Measurements from ENCODE around the gene WDR26.
A peak's percentile ranks its signal among the peaks of the same experiment; 100 is the strongest.
"Not testable (repeated sequence)": the region's sequence is repeated elsewhere in the genome, so short reads cannot be mapped to it uniquely, and the experiment has no call there.

The WDR26 gene

DNA sequence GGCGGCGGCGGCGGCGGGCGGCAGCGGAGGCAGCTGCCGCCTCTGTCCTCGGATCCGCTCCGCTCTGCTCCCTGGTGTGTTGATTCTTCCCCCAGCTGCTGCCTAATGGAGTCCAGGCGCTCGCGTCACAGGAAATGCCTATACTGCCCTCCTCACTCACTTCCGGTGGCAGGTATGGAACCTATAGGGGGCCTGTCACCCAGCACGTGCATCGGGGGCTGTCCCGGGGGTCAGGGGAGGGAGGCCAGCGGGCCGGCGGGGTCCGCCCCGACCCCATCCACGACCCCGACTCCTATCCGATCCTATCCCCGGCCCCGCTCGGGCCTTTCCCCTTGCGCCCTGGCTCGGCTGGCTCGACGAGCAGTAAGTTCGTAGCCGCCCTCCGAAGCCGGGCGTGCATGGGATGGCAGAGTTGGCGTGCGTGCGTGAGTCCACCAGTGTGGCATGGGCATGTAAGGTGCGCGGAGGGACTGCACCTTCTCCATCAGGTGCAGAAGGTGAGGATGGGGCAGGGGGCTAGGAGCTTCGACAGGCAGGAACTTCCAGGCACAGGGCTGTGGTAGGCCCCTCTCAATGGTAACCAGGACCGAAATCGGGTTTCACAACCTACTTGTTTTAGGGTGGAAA, at the start of gene WDR26:
WDR26 (minus strand) TSS at position 107 of the 627 bp plus-strand sequence.
- DNase-seq (ENCODE audit: low spot score) = peak; percentile 90

DNA sequence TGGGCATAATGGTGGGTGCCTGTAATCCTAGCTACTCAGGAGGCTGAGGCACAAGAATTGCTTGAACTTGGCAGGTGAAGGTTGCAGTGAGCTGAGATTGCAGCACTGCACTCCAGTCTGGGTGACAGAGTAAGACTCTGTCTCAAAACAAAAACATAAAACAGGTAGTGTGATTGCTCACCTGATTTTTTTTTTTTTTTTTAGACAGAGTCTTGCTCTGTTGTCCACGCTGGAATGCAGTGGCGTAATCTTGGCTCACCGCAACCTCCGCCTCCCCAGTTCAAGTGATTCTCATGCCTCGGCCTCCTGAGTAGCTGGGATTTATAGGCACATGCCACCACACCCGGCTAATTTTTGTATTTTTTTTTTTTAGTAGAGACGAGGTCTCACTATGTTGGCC, 48.6 kb upstream of the WDR26 start:
- not testable (repeated sequence) for DNase-seq (ENCODE audit: low spot score)

GRCh38 chr1:224482619-224483018, 48.0 kb upstream of the WDR26 start:
- no peak for DNase-seq (ENCODE audit: low spot score)

DNA sequence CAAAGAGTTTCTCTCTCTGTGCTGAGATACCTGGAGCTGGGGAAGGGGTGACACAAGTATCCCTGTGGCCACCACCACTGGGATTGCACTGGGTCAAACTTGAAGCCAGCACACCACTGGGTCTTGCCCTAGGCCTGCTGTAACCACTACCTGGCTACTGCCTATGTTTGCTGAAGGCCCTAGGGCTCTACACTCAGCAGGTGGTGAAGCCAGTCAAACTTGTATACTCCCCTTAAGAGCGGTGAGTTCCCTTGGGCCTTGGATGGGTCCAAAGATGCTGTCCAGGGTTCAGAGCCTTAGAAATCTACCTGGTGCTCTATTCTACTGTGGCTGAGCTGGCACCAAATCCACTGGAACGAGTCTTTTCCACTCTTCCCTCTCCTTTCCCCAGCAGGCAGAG, 47.0 kb upstream of the WDR26 start:
- no peak for DNase-seq (ENCODE audit: low spot score)

DNA sequence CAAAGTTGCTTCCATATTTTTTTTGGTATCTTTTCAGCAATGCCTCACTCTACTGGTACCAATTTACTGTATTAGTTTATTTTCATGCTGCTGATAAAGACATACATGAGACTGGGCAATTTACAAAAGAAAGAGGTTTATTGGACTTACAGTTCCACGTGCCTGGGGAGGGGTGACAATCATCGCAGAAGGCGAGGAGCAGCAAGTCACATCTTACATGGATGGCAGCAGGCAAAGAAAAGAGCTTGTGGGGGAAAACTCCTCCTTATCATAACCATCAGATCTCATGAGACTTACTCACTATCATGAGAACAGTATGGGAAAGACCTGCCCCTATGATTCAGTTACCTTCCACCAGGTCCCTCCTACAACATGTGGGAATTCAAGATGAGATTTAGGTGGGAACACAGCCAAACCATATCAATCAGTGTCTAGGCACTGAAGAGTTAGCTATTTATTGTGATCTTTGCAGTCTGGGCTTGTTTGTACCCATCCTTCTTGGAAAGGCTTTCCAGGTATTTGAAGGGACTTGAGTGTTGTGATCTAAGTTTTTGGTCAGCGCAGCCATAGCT, 46.4 kb upstream of the WDR26 start:
- DNase-seq (ENCODE audit: low spot score) = not testable (repeated sequence)

- not testable (repeated sequence) for DNase-seq (ENCODE audit: low spot score)
Measured at GRCh38 chr1:224480200-224480599, 45.6 kb upstream of the WDR26 start.

DNA sequence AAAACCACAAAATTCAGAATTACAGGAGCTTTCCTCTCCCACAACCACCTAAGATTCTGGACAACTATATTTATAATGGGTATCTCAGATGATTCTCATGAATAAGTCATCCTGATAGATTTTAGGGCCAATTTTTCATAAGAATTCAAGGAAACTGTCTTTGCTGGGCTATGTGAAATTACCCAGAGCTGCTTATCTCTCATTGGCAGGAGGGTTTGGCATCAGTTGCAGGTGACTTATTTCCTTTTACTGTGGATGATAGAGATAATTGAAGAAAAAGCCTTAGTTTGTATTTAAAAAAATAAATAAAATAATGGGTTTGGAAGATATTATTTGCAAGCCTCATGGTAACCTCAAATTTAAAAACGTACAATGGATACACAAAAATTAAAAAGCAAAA, 38.2 kb upstream of the WDR26 start:
- no peak for DNase-seq (ENCODE audit: low spot score)

DNA sequence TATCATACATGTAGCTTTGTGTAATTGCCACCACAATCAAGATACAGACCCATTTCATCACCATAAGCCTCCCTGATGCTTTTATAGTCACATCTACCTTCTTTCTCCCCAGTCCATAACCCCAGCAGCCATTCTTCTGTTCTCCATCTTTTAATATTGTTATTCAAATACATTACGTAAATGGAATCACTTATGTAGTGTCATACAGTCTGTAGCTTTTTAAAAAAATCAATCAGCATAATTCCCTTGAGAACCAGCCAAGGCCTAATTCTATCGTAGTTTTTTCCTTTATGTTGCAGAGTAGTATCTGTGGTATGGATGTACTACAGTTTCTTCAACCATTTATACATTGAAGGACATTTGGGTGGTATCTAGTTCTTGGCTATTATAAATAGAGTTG, 31.6 kb upstream of the WDR26 start:
- DNase-seq (ENCODE audit: low spot score) = no peak

DNA sequence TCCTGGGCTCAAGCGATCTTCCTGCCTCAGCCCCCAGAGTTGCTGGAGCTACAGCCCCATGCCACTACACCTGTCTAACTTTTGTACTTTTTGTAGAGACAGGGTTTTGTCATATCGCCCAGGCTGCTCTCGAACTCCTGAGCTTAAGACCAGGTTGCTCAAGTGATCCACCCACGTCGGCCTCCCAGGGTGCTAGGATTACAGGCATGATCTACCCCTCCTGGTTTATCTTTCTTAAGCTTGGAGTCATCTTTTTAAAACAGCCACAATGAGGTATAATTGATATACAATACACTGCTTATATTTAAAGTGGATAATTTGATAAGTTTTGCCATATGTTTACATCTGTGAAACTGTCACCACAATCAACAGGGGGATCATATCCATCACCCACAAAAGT, 25.4 kb upstream of the WDR26 start:
- DNase-seq (ENCODE audit: low spot score) = no peak

GRCh38 chr1:224458996-224459395, 24.4 kb upstream of the WDR26 start:
- DNase-seq (ENCODE audit: low spot score) = peak; percentile 38

GRCh38 chr1:224458296-224458695, 23.7 kb upstream of the WDR26 start:
- DNase-seq (ENCODE audit: low spot score) = no peak

DNA sequence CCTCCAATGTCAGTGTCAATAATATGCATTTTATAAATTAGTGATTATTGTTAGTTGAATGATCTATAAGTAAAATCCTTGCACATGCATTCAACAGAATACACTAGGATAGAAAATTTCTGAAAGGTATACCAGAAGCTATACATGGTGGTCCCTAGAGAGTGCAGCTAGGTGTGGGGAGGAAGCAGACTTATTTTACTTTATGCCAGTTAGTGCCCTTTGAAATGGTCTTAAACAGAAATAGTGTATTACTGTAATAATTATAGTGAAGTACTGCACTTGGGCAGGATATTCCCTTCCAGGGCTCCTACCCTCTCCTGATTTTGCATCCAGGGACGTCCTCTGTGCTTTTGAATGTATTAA, 23.2 kb upstream of the WDR26 start:
- DNase-seq (ENCODE audit: low spot score) = no peak

DNA sequence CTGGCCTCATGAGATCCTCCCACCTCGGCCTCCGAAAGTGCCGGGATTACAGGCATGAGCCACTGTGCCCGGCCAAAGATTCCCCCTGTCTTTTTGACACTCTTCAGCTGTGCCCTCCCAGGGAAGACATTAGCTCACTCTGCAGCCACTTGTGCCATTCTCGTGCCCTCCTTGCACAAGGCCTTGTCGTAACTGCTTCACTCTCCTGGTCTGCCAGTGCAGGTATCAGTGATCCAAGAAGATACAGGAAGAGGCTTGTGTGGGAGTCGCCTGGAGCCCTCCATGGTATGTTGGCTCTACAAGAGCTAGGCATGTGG, 22.0 kb upstream of the WDR26 start:
- DNase-seq (ENCODE audit: low spot score) = no peak

- DNase-seq (ENCODE audit: low spot score) = no peak
Measured at GRCh38 chr1:224454402-224455055, 19.9 kb upstream of the WDR26 start.

DNA sequence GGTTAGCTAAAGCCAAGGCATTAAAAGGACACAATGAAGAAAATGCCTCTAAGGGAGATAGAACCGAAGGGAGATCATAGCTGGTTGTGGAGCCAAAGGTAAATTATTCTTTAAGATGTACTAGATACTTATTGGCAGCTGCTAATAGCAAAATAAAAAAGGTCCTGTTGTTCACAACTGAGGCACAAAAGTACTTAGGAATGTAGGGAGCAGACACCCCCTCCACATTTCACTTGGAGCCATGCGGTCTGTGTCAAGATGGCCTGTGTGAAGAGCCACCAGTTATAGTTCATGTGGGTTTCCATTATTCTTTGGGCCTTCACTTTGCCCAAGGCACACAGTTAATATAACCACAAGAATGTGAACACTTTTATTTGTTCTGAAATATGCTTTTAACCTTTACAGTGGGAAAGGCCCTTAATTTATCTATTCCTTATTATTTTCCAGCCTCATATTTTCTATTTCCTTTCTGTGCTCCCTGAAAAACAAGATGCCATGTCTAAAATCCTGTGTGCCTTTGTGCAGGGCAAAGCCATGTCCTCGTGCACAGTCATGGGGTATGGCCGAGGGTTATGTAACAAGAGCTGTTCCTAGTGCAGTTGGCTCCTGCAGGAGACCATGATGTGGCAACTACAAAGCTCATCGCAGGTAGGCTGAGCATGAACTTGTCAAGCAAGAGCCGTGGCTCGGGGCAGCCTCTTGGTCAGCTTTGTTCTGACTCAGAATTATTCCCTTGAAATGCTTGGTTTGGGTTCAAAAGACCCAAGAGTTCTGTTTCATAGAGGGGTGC, 16.2 kb upstream of the WDR26 start:
- no peak for DNase-seq (ENCODE audit: low spot score)

- DNase-seq (ENCODE audit: low spot score) = no peak
Measured at GRCh38 chr1:224450159-224450558, 15.6 kb upstream of the WDR26 start.

DNA sequence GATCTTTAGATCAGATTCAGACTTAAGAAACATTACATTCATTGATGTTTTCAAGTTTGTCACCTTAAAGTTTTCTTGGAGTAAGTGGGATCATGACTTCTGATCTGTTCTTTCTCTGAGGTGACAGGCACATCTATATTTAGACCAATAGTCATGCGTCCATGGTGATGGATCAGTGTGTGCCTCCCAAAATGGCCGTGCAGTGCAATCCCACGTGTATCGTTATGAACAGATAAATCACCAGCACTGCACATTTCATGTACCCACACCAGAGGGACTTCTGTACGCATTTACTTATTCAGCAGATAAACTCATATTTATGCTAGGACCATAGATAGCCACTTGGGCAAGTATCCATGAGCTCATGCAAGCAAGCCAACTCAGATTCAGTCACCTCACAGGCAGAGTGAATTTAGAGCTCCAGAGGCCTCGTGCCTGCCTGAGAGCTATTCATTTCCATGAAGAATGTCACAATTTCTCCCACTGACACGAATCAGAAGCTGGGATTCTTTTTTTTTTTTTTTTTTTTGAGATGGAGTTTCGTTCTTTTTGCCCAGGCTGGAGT, 13.9 kb upstream of the WDR26 start:
- no peak for DNase-seq (ENCODE audit: low spot score)

GRCh38 chr1:224447971-224448370, 13.4 kb upstream of the WDR26 start:
- DNase-seq (ENCODE audit: low spot score) = no peak

- no peak for DNase-seq (ENCODE audit: low spot score)
Measured at GRCh38 chr1:224447251-224447650, 12.7 kb upstream of the WDR26 start.

GRCh38 chr1:224438989-224439388, 4.4 kb upstream of the WDR26 start:
- DNase-seq (ENCODE audit: low spot score) = no peak

DNA sequence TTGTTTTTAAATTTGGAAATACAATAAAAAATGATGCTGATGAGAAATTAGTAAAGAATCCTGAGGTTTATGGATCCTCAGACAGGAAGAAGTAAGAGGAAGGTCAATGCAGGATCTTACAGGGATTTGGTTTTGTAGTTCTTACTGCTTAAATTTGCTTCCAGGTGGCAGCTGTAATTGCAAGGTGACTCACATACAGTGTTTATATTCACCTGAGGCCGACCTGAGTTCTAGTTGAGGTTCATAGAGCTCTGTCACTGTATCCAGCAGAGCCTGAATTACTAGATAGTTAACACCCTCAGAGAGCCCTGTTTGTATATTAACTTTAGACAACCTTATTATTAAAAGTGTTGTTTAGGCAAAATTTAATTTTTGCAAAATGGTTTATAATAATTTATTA, 1.4 kb upstream of the WDR26 start:
- no peak for DNase-seq (ENCODE audit: low spot score)

GRCh38 chr1:224435318-224435763, 744 bp upstream of the WDR26 start:
- DNase-seq (ENCODE audit: low spot score) = peak; percentile 30
